SK-N-SH treated with all-trans-retinoic acid at 6 μM for 48 hours (cell line): ENCODE measurements around the gene DPYD.
A peak's percentile ranks its signal among the peaks of the same experiment; 100 is the strongest.

Source experiments
- ATAC-seq: fragments of 200-7000 bp; cut with Tn5 transposase; 3 replicates; pipeline ENCODE4 v1.9.1; 2020; ENCODE audit warnings: mild to moderate bottlenecking, moderate library complexity
- ARNTL ChIP-seq: fragments of 450-650 bp; formaldehyde crosslinking; IDR thresholded peaks from 2 replicates; pipeline ENCODE4 v1.5.0; 2020; ENCODE audit warnings: low read depth, mild to moderate bottlenecking, moderate library complexity, borderline replicate concordance
- BACH2 ChIP-seq: fragments of 250-450 bp; sonication (Bioruptor Pico); IDR thresholded peaks from 2 replicates; pipeline ENCODE4 v1.9.0; 2021; ENCODE audit warnings: mild to moderate bottlenecking, borderline replicate concordance
- ESRRG ChIP-seq: fragments of 250-450 bp; sonication (Bioruptor Pico); IDR thresholded peaks from 2 replicates; pipeline ENCODE4 v1.6.1; 2021; ENCODE audit warnings: mild to moderate bottlenecking
- GLIS3 ChIP-seq: fragments of 250-450 bp; sonication (Bioruptor Pico); IDR thresholded peaks from 2 replicates; pipeline ENCODE4 v1.5.0; 2020; ENCODE audit warnings: mild to moderate bottlenecking, moderate library complexity
- ISL1 ChIP-seq: fragments of 250-450 bp; sonication (Bioruptor Pico); IDR thresholded peaks from 2 replicates; pipeline ENCODE4 v2.1.2; 2022; ENCODE audit warnings: mild to moderate bottlenecking, moderate library complexity
- OSR1 ChIP-seq: fragments of 250-450 bp; sonication (Bioruptor Pico); IDR thresholded peaks from 2 replicates; pipeline ENCODE4 v1.8.0; 2022; ENCODE audit warnings: moderate library complexity, mild to moderate bottlenecking, inconsistent platforms
- POU6F1 ChIP-seq: fragments of 250-450 bp; sonication (Bioruptor Pico); IDR thresholded peaks from 2 replicates; pipeline ENCODE4 v1.8.0; 2021; ENCODE audit warnings: low read depth, mild to moderate bottlenecking, moderate library complexity, borderline replicate concordance
- PPARA ChIP-seq: fragments of 250-450 bp; sonication (Bioruptor Pico); IDR thresholded peaks from 2 replicates; pipeline ENCODE4 v1.5.0; 2020; ENCODE audit warnings: mild to moderate bottlenecking, borderline replicate concordance
- RARB ChIP-seq: fragments of 250-450 bp; sonication (Bioruptor Pico); IDR thresholded peaks from 2 replicates; pipeline ENCODE4 v1.8.0; 2021; ENCODE audit warnings: mild to moderate bottlenecking, moderate library complexity
- SNAI2 ChIP-seq: fragments of 250-450 bp; sonication (Bioruptor Pico); IDR thresholded peaks from 2 replicates; pipeline ENCODE4 v1.5.0; 2020; ENCODE audit warnings: mild to moderate bottlenecking, moderate library complexity
- TOX ChIP-seq: fragments of 250-450 bp; sonication (Bioruptor Pico); IDR thresholded peaks from 2 replicates; pipeline ENCODE4 v1.8.0; 2021; ENCODE audit warnings: mild to moderate bottlenecking, moderate library complexity, borderline replicate concordance
- ZC3H10 ChIP-seq: fragments of 250-450 bp; sonication (Bioruptor Pico); IDR thresholded peaks from 2 replicates; pipeline ENCODE4 v1.5.1; 2021; ENCODE audit warnings: mild to moderate bottlenecking, moderate library complexity
- ZFP3 ChIP-seq: fragments of 250-450 bp; sonication (Bioruptor Pico); IDR thresholded peaks from 2 replicates; pipeline ENCODE4 v1.5.0; 2020; ENCODE audit warnings: mild to moderate bottlenecking, moderate library complexity
- ZFP30 ChIP-seq: fragments of 450-650 bp; formaldehyde crosslinking; IDR thresholded peaks from 2 replicates; pipeline ENCODE4 v1.5.0; 2022; ENCODE audit warnings: mild to moderate bottlenecking, moderate library complexity
- ZNF565 ChIP-seq: fragments of 450-650 bp; formaldehyde crosslinking; conservative IDR thresholded peaks from 2 replicates; pipeline ENCODE4 v1.5.0; 2020; ENCODE audit warnings: low read depth, mild to moderate bottlenecking, moderate library complexity
- ZNF70 ChIP-seq: fragments of 450-650 bp; formaldehyde crosslinking; IDR thresholded peaks from 2 replicates; pipeline ENCODE4 v1.5.0; 2020; ENCODE audit warnings: mild to moderate bottlenecking, moderate library complexity
- ZNF8 ChIP-seq: fragments of 450-650 bp; formaldehyde crosslinking; IDR thresholded peaks from 2 replicates; pipeline ENCODE4 v1.5.0; 2020; ENCODE audit warnings: mild to moderate bottlenecking, moderate library complexity
- TF ChIP-seq, protein P1 (sequence below): fragments of 250-450 bp; sonication (Bioruptor Pico); IDR thresholded peaks from 2 replicates; pipeline ENCODE4 v1.5.1; 2021; ENCODE audit warnings: mild to moderate bottlenecking, moderate library complexity
- TF ChIP-seq, protein P2 (sequence below): fragments of 250-450 bp; sonication (Bioruptor Pico); IDR thresholded peaks from 2 replicates; pipeline ENCODE4 v1.8.0; 2020; ENCODE audit warnings: mild to moderate bottlenecking, moderate library complexity, borderline replicate concordance
- TF ChIP-seq, protein P3 (sequence below): fragments of 250-450 bp; sonication (Bioruptor Pico); IDR thresholded peaks from 2 replicates; pipeline ENCODE4 v1.5.1; 2020; ENCODE audit warnings: low read depth, mild to moderate bottlenecking, moderate library complexity
- TF ChIP-seq, protein P4 (sequence below): fragments of 250-450 bp; sonication (Bioruptor Pico); IDR thresholded peaks from 2 replicates; pipeline ENCODE4 v1.5.0; 2020; ENCODE audit warnings: mild to moderate bottlenecking, moderate library complexity

The DPYD gene

GRCh38 chr1:97207868-97208267 lies 713.0 kb downstream of the DPYD start:
- ATAC-seq = no peak
- no peak for TF ChIP-seq POU6F1
- no peak for TF ChIP-seq BACH2 (CRISPR knock-in tag)
- TF ChIP-seq ZFP30 = no peak
- no peak for TF ChIP-seq PPARA (CRISPR knock-in tag)
- TF ChIP-seq, protein P1, sequence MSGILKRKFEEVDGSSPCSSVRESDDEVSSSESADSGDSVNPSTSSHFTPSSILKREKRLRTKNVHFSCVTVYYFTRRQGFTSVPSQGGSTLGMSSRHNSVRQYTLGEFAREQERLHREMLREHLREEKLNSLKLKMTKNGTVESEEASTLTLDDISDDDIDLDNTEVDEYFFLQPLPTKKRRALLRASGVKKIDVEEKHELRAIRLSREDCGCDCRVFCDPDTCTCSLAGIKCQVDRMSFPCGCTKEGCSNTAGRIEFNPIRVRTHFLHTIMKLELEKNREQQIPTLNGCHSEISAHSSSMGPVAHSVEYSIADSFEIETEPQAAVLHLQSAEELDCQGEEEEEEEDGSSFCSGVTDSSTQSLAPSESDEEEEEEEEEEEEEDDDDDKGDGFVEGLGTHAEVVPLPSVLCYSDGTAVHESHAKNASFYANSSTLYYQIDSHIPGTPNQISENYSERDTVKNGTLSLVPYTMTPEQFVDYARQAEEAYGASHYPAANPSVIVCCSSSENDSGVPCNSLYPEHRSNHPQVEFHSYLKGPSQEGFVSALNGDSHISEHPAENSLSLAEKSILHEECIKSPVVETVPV (CRISPR knock-in tag) = no peak
- no peak for TF ChIP-seq ZNF565 (CRISPR knock-in tag)
- TF ChIP-seq, protein P2, sequence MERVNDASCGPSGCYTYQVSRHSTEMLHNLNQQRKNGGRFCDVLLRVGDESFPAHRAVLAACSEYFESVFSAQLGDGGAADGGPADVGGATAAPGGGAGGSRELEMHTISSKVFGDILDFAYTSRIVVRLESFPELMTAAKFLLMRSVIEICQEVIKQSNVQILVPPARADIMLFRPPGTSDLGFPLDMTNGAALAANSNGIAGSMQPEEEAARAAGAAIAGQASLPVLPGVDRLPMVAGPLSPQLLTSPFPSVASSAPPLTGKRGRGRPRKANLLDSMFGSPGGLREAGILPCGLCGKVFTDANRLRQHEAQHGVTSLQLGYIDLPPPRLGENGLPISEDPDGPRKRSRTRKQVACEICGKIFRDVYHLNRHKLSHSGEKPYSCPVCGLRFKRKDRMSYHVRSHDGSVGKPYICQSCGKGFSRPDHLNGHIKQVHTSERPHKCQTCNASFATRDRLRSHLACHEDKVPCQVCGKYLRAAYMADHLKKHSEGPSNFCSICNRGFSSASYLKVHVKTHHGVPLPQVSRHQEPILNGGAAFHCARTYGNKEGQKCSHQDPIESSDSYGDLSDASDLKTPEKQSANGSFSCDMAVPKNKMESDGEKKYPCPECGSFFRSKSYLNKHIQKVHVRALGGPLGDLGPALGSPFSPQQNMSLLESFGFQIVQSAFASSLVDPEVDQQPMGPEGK = no peak
- TF ChIP-seq GLIS3 (CRISPR knock-in tag) = no peak
- no peak for TF ChIP-seq ESRRG
- TF ChIP-seq, protein P3, sequence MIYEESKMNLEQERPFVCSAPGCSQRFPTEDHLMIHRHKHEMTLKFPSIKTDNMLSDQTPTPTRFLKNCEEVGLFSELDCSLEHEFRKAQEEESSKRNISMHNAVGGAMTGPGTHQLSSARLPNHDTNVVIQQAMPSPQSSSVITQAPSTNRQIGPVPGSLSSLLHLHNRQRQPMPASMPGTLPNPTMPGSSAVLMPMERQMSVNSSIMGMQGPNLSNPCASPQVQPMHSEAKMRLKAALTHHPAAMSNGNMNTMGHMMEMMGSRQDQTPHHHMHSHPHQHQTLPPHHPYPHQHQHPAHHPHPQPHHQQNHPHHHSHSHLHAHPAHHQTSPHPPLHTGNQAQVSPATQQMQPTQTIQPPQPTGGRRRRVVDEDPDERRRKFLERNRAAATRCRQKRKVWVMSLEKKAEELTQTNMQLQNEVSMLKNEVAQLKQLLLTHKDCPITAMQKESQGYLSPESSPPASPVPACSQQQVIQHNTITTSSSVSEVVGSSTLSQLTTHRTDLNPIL (CRISPR knock-in tag) = no peak
- no peak for TF ChIP-seq TOX (CRISPR knock-in tag)
- no peak for TF ChIP-seq ARNTL
- no peak for TF ChIP-seq ZNF70 (CRISPR knock-in tag)

DNA sequence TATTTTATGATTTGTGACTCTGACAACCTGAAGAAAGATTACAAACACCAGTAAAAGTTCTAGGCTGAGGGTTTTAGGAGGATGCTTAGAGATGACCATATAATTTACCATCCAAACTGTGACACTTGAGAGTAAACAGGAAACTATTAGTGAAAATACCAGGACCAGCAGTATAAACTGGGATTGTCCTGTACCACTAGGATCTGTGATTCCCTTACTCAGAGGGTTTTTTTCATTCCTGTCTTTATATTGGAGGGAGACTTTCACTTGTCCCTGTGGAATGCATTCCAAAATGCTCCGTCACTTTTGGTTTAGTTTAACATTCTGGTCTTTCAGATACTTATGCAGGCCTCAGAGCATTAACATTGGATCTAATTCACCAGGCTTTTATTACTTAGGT lies 716.4 kb downstream of the DPYD start:
- TF ChIP-seq RARB (CRISPR knock-in tag) (no peak), ISL1 (CRISPR knock-in tag) (peak; percentile 38; the same call in 1 of the 2 replicates)
- TF ChIP-seq, protein P4, sequence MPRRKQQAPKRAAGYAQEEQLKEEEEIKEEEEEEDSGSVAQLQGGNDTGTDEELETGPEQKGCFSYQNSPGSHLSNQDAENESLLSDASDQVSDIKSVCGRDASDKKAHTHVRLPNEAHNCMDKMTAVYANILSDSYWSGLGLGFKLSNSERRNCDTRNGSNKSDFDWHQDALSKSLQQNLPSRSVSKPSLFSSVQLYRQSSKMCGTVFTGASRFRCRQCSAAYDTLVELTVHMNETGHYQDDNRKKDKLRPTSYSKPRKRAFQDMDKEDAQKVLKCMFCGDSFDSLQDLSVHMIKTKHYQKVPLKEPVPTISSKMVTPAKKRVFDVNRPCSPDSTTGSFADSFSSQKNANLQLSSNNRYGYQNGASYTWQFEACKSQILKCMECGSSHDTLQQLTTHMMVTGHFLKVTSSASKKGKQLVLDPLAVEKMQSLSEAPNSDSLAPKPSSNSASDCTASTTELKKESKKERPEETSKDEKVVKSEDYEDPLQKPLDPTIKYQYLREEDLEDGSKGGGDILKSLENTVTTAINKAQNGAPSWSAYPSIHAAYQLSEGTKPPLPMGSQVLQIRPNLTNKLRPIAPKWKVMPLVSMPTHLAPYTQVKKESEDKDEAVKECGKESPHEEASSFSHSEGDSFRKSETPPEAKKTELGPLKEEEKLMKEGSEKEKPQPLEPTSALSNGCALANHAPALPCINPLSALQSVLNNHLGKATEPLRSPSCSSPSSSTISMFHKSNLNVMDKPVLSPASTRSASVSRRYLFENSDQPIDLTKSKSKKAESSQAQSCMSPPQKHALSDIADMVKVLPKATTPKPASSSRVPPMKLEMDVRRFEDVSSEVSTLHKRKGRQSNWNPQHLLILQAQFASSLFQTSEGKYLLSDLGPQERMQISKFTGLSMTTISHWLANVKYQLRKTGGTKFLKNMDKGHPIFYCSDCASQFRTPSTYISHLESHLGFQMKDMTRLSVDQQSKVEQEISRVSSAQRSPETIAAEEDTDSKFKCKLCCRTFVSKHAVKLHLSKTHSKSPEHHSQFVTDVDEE = no peak
- ATAC-seq = no peak; the same call in 1 of the 3 replicates

GRCh38 chr1:97202481-97203380 lies 718.1 kb downstream of the DPYD start:
- no peak for TF ChIP-seq SNAI2 (CRISPR knock-in tag)
- TF ChIP-seq, protein P3 (CRISPR knock-in tag) = no peak
- no peak for TF ChIP-seq ESRRG
- no peak for TF ChIP-seq ZNF8 (CRISPR knock-in tag)
- no peak for TF ChIP-seq ARNTL
- no peak for TF ChIP-seq RARB (CRISPR knock-in tag)
- TF ChIP-seq TOX (CRISPR knock-in tag) = no peak
- no peak for TF ChIP-seq ZNF565 (CRISPR knock-in tag)
- no peak for TF ChIP-seq ZFP30
- no peak for TF ChIP-seq OSR1 (CRISPR knock-in tag)
- TF ChIP-seq BACH2 (CRISPR knock-in tag) = no peak
- no peak for TF ChIP-seq ZFP3 (CRISPR knock-in tag)
- no peak for TF ChIP-seq ZC3H10 (CRISPR knock-in tag)
- TF ChIP-seq, all 23 proteins: peak for 0
- no peak for ATAC-seq
